CD4-positive, alpha-beta T cell treated with Interleukin-1 beta for 1 hour (primary cell): ENCODE measurements around the gene NFATC1.
"Not testable (repeated sequence)": the region's sequence is repeated elsewhere in the genome, so short reads cannot be mapped to it uniquely, and the experiment has no call there.

Experiments used
- DNase-seq, 2 donors: peaks; one replicate each; pipeline ENCODE4 v3.0.0-alpha.2; 2020 to 2022

NFATC1 gene

GRCh38 chr18:79493801-79494211 lies 98.1 kb downstream of the NFATC1 start:
- DNase-seq: no peak

GRCh38 chr18:79494936-79495335 lies 99.2 kb downstream of the NFATC1 start:
- DNase-seq: no peak

GRCh38 chr18:79495591-79496071 lies 99.9 kb downstream of the NFATC1 start:
- DNase-seq: no peak

- DNase-seq: peak in 1 of 2 donors; percentile 15
These were observed 100.7 kb downstream of the NFATC1 start for GRCh38 chr18:79496237-79496977.

- DNase-seq: peak in 1 of 2 donors; percentile 34
These were observed 101.4 kb downstream of the NFATC1 start for GRCh38 chr18:79496978-79497637.

GRCh38 chr18:79497638-79498081 lies 101.9 kb downstream of the NFATC1 start:
- DNase-seq: no peak

- no peak for DNase-seq
These were observed 102.9 kb downstream of the NFATC1 start for GRCh38 chr18:79498662-79499061.

GRCh38 chr18:79501006-79501405 lies 105.3 kb downstream of the NFATC1 start:
- no peak for DNase-seq

- no peak for DNase-seq
These were observed 107.1 kb downstream of the NFATC1 start for GRCh38 chr18:79502782-79503181.

GRCh38 chr18:79503406-79503805 lies 107.7 kb downstream of the NFATC1 start:
- no peak for DNase-seq

- DNase-seq: no peak
These were observed 108.3 kb downstream of the NFATC1 start for GRCh38 chr18:79504034-79504433.

GRCh38 chr18:79504495-79504894 lies 108.8 kb downstream of the NFATC1 start:
- DNase-seq: not testable (repeated sequence)

- DNase-seq: not testable (repeated sequence)
These were observed 109.7 kb downstream of the NFATC1 start for GRCh38 chr18:79505465-79505864.

GRCh38 chr18:79506191-79507075 lies 110.7 kb downstream of the NFATC1 start:
- no peak for DNase-seq

- DNase-seq: peak; percentile 17 to 27
These were observed 111.4 kb downstream of the NFATC1 start for GRCh38 chr18:79507076-79507545.

- DNase-seq: peak in 1 of 2 donors; percentile 25
These were observed 112.1 kb downstream of the NFATC1 start for GRCh38 chr18:79507546-79508480.

GRCh38 chr18:79508565-79509535 lies 113.1 kb downstream of the NFATC1 start:
- peak in 1 of 2 donors; percentile 44 for DNase-seq

GRCh38 chr18:79509536-79509930 lies 113.8 kb downstream of the NFATC1 start:
- no peak for DNase-seq

GRCh38 chr18:79510046-79510685 lies 114.4 kb downstream of the NFATC1 start:
- DNase-seq: no peak

GRCh38 chr18:79510731-79511241 lies 115.1 kb downstream of the NFATC1 start:
- no peak for DNase-seq
